Astrocyte (in vitro differentiated cells and primary cell): Measurements from ENCODE around the gene ARL8A. TPM values are rescaled to one million over a fixed set of nuclear protein-coding genes. Genes with fewer than 3 reads are reported as not detected.

Source experiments
- DNase-seq: peaks from one replicate; pipeline ENCODE4 v3.0.0-alpha.2; 2010; ENCODE audit warnings: low read depth
- FAIRE-seq: peaks from 2 replicates; lab custom pipeline; 2011; peaks lifted over from hg19 to GRCh38; lab: Jason Lieb, UNC
- H2AFZ ChIP-seq: 2 replicates; pipeline ENCODE4 v1.6.0; 2012; ENCODE audit warnings: low read depth, low read length, inconsistent platforms
- H3K27ac ChIP-seq: 2 replicates; pipeline ENCODE4 v1.5.1; 2011; ENCODE audit warnings: low read depth, low read length, inconsistent platforms
- H3K27me3 ChIP-seq: 2 replicates; pipeline ENCODE4 v1.6.0; 2011; ENCODE audit warnings: low read length, inconsistent platforms; ENCODE audit not compliant: insufficient read depth
- H3K36me3 ChIP-seq: 2 replicates; pipeline ENCODE4 v1.5.1; 2011; ENCODE audit warnings: low read length, inconsistent platforms; ENCODE audit not compliant: insufficient read depth
- H3K4me1 ChIP-seq: 2 replicates; pipeline ENCODE4 v1.5.1; 2011; ENCODE audit warnings: low read length, inconsistent platforms; ENCODE audit not compliant: insufficient read depth
- H3K4me2 ChIP-seq: 2 replicates; pipeline ENCODE4 v1.6.0; 2012; ENCODE audit warnings: low read length, inconsistent platforms
- H3K4me3 ChIP-seq: 2 replicates; pipeline ENCODE4 v1.5.1; 2011; ENCODE audit warnings: low read depth, mild to moderate bottlenecking, low read length, inconsistent platforms; ENCODE audit not compliant: insufficient read depth
- H3K79me2 ChIP-seq: 2 replicates; pipeline ENCODE4 v1.6.0; 2012; ENCODE audit warnings: mild to moderate bottlenecking, low read length, inconsistent platforms; ENCODE audit not compliant: insufficient read depth
- H3K9ac ChIP-seq: 2 replicates; pipeline ENCODE4 v1.6.0; 2012; ENCODE audit warnings: mild to moderate bottlenecking, low read length, inconsistent platforms
- H3K9me3 ChIP-seq: 2 replicates; pipeline ENCODE4 v1.5.1; 2012; ENCODE audit warnings: low read depth, mild to moderate bottlenecking, low read length, inconsistent platforms; ENCODE audit not compliant: insufficient read depth
- H4K20me1 ChIP-seq: 2 replicates; pipeline ENCODE4 v1.6.0; 2012; ENCODE audit warnings: low read length, inconsistent platforms; ENCODE audit not compliant: insufficient read depth
- H3K27ac Mint-ChIP-seq: one replicate; pipeline ENCODE4 v1.8.0; 2021; ENCODE audit warnings: mild to moderate bottlenecking, mixed read lengths; ENCODE audit not compliant: unreplicated experiment
- H3K27me3 Mint-ChIP-seq: one replicate; pipeline ENCODE4 v1.8.0; 2021; ENCODE audit warnings: low read depth, mixed read lengths; ENCODE audit not compliant: unreplicated experiment
- H3K36me3 Mint-ChIP-seq: one replicate; pipeline ENCODE4 v1.8.0; 2021; ENCODE audit warnings: low read depth, mixed read lengths; ENCODE audit not compliant: unreplicated experiment
- H3K4me1 Mint-ChIP-seq: one replicate; pipeline ENCODE4 v1.8.0; 2021; ENCODE audit warnings: low read depth, mixed read lengths; ENCODE audit not compliant: unreplicated experiment
- H3K4me3 Mint-ChIP-seq: one replicate; pipeline ENCODE4 v1.8.0; 2021; ENCODE audit warnings: mild to moderate bottlenecking, moderate library complexity, mixed read lengths; ENCODE audit not compliant: unreplicated experiment
- H3K9me3 Mint-ChIP-seq: one replicate; pipeline ENCODE4 v1.8.0; 2021; ENCODE audit warnings: mild to moderate bottlenecking, mixed read lengths; ENCODE audit not compliant: unreplicated experiment
- EZH2 ChIP-seq: IDR thresholded peaks from 2 replicates; pipeline ENCODE4 v1.6.1; 2012; ENCODE audit warnings: mild to moderate bottlenecking, low read length, inconsistent platforms; ENCODE audit not compliant: insufficient read depth
- total RNA-seq: library from RNA; stranded (reverse); gene quantifications from 2 replicates; pipeline ENCODE4 v1.2.1, GENCODE V29; 2021
- TF ChIP-seq, protein P1 (sequence below): IDR thresholded peaks from 2 replicates; pipeline ENCODE4 v1.5.1; 2011; ENCODE audit warnings: low read depth, mild to moderate bottlenecking, inconsistent platforms, low read length, moderate library complexity; ENCODE audit not compliant: insufficient read depth

Gene ARL8A
- total RNA-seq, 1 donor from 2014 or later = 83.0 TPM

DNA sequence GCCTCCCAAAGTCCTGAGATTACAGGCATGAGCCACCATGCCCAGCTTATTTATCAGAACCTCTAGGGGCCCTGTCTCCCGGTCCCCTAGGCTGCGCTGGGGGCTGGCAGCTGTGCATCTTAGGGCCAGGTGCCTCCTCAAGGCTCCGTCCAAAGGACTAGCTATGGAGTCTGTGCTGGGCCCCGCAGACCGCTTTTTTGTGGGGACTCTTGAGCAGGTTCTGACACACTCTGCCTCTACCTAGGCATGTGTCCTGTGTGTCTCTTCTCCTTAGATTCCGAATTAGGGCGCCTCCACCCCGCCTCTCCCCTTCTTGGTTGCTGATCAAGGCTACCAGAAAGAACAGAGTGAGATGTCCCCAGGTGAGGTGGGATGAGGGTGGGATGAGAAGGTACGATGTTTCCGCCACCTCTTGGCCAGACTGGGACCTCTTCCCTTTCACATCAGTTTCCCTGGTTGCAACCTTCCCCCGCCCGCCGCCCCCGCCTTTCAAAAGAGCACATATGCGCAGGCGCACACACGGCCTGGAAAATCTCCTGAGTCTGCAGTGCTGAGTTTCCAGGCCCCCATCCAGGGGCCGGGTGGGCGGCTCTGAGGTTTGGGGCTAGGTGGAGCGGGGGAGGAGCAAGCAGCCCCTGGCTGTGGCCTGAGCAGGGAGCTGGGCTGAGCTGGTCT lies 20.9 kb upstream of the ARL8A start:
- H3K9me3 Mint-ChIP-seq = no peaks in the 10 kb centered on the region
- H3K36me3 Mint-ChIP-seq = no peaks in the 10 kb centered on the region
- H3K27ac Mint-ChIP-seq = no peak overlapping the region
- no peak for DNase-seq
- H3K27me3 ChIP-seq = no peaks in the 10 kb centered on the region
- no peak overlapping the region for H3K27ac ChIP-seq
- H3K4me1 Mint-ChIP-seq = peaks cover 10% of the 10 kb centered on the region
- H3K9me3 ChIP-seq = no peaks in the 10 kb centered on the region
- H3K27me3 Mint-ChIP-seq = peaks cover 17% of the 10 kb centered on the region
- no peak overlapping the region for H3K9ac ChIP-seq
- peaks cover 3% of the 10 kb centered on the region for H3K4me1 ChIP-seq
- no peaks in the 10 kb centered on the region for H4K20me1 ChIP-seq
- TF ChIP-seq, protein P1, sequence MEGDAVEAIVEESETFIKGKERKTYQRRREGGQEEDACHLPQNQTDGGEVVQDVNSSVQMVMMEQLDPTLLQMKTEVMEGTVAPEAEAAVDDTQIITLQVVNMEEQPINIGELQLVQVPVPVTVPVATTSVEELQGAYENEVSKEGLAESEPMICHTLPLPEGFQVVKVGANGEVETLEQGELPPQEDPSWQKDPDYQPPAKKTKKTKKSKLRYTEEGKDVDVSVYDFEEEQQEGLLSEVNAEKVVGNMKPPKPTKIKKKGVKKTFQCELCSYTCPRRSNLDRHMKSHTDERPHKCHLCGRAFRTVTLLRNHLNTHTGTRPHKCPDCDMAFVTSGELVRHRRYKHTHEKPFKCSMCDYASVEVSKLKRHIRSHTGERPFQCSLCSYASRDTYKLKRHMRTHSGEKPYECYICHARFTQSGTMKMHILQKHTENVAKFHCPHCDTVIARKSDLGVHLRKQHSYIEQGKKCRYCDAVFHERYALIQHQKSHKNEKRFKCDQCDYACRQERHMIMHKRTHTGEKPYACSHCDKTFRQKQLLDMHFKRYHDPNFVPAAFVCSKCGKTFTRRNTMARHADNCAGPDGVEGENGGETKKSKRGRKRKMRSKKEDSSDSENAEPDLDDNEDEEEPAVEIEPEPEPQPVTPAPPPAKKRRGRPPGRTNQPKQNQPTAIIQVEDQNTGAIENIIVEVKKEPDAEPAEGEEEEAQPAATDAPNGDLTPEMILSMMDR = no peak
- no peak for TF ChIP-seq EZH2
- no peaks in the 10 kb centered on the region for H3K79me2 ChIP-seq
- no peak for FAIRE-seq
- no peak overlapping the region for H3K4me3 ChIP-seq
- no peaks in the 10 kb centered on the region for H3K36me3 ChIP-seq
- no peak overlapping the region for H3K4me3 Mint-ChIP-seq
- no peak overlapping the region for H2AFZ ChIP-seq
- no peak overlapping the region for H3K4me2 ChIP-seq

GRCh38 chr1:202164271-202165037 lies 19.9 kb upstream of the ARL8A start:
- DNase-seq = no peak
- Histone ChIP-seq H3K36me3 (no peaks in the 10 kb centered on the region), H4K20me1 (no peaks in the 10 kb centered on the region), H3K27ac (no peak overlapping the region), H3K4me1 (peaks cover 3% of the 10 kb centered on the region), H3K9me3 (no peaks in the 10 kb centered on the region), H3K4me3 (no peak overlapping the region), H3K79me2 (no peaks in the 10 kb centered on the region), H3K4me2 (no peak overlapping the region), H3K27me3 (no peaks in the 10 kb centered on the region), H3K9ac (no peak overlapping the region), H2AFZ (no peak overlapping the region)
- Mint-ChIP-seq H3K27me3 (peaks cover 15% of the 10 kb centered on the region), H3K36me3 (no peaks in the 10 kb centered on the region), H3K4me3 (no peak overlapping the region), H3K4me1 (peaks cover 15% of the 10 kb centered on the region), H3K9me3 (no peaks in the 10 kb centered on the region), H3K27ac (no peak overlapping the region)
- TF ChIP-seq EZH2 = no peak
- TF ChIP-seq, protein P1 = no peak
- no peak for FAIRE-seq
